Activated CD8-positive, alpha-beta T cell treated with anti-CD3 and anti-CD28 coated beads for 36 hours (primary cell): ENCODE results near the gene SMIM30. TPM values are rescaled to one million over a fixed set of nuclear protein-coding genes. Genes with fewer than 3 reads are reported as not detected.

Experiments used
- ATAC-seq: fragments of 200-7000 bp; cut with Tn5 transposase; one replicate; pipeline ENCODE4 v1.10.0; 2021; ENCODE audit warnings: mild to moderate bottlenecking, moderate library complexity
- CTCF ChIA-PET: fragments of 350-600 bp; sonication (Branson Sonifier 250); formaldehyde crosslinking; loops from one replicate; lab custom pipeline; 2021; ENCODE audit warnings: antibody characterized with exemption; lab: Charles Lee
- POLR2A ChIA-PET: fragments of 350-600 bp; sonication (Branson Sonifier 250); formaldehyde crosslinking; loops from one replicate; lab custom pipeline; 2021; ENCODE audit warnings: antibody characterized with exemption; lab: Charles Lee
- DNase-seq: peaks from one replicate; pipeline ENCODE4 v3.0.0-alpha.2; 2020
- H3K27ac Mint-ChIP-seq: one replicate; pipeline ENCODE4 v1.8.0; 2021; ENCODE audit warnings: mild to moderate bottlenecking, mixed read lengths
- H3K27me3 Mint-ChIP-seq: one replicate; pipeline ENCODE4 v1.8.0; 2021; ENCODE audit warnings: mixed read lengths
- H3K36me3 Mint-ChIP-seq: one replicate; pipeline ENCODE4 v1.8.0; 2021; ENCODE audit warnings: low read depth, mixed read lengths
- H3K4me1 Mint-ChIP-seq: one replicate; pipeline ENCODE4 v1.8.0; 2021; ENCODE audit warnings: low read depth, mixed read lengths
- H3K4me3 Mint-ChIP-seq: one replicate; pipeline ENCODE4 v1.8.0; 2021; ENCODE audit warnings: mild to moderate bottlenecking, moderate library complexity, mixed read lengths
- H3K9me3 Mint-ChIP-seq: one replicate; pipeline ENCODE4 v1.8.0; 2021; ENCODE audit warnings: mixed read lengths
- CTCF ChIP-seq: fragments of 200-600 bp; IDR thresholded peaks from one replicate; pipeline ENCODE4 v1.8.0; 2022; ENCODE audit warnings: antibody characterized with exemption, mild to moderate bottlenecking
- intact Hi-C: fragments of 100-400 bp; cut with micrococcal nuclease; formaldehyde crosslinking; loops from one replicate; pipeline ENCODE4 v1.10.0; 2022
- total RNA-seq, 2 experiments: library from RNA; stranded (reverse); gene quantifications; one replicate each; pipeline ENCODE4 v1.2.3, GENCODE V29; 2021

The SMIM30 gene
- total RNA-seq, 2 experiments from 2014 or later: 49.3 to 49.8 TPM

GRCh38 chr7:113094517-113095249 is 23.7 kb downstream of the SMIM30 start:
- Mint-ChIP-seq H3K4me1 (no peaks in the 10 kb centered on the region), H3K27ac (no peak overlapping the region), H3K9me3 (no peaks in the 10 kb centered on the region), H3K4me3 (no peak overlapping the region), H3K36me3 (no peaks in the 10 kb centered on the region), H3K27me3 (peaks cover 20% of the 10 kb centered on the region)
- intact Hi-C loops: no loop called here
- DNase-seq (no peak), ATAC-seq (no peak)
- ChIA-PET CTCF (no interaction called here), POLR2A (no interaction called here)
- no peak for TF ChIP-seq CTCF

- no peaks in the 10 kb centered on the region for H3K4me1 Mint-ChIP-seq
- ATAC-seq: no peak
- CTCF ChIA-PET: no interaction called here
- H3K36me3 Mint-ChIP-seq: no peaks in the 10 kb centered on the region
- intact Hi-C loops: no loop called here
- H3K27ac Mint-ChIP-seq: no peak overlapping the region
- H3K9me3 Mint-ChIP-seq: no peaks in the 10 kb centered on the region
- no peak overlapping the region for H3K4me3 Mint-ChIP-seq
- TF ChIP-seq CTCF: no peak
- POLR2A ChIA-PET: no interaction called here
- DNase-seq: no peak
- H3K27me3 Mint-ChIP-seq: peaks cover 21% of the 10 kb centered on the region
Measured at GRCh38 chr7:113093561-113093960, 24.8 kb downstream of the SMIM30 start.

GRCh38 chr7:113092762-113093161 is 25.6 kb downstream of the SMIM30 start:
- Mint-ChIP-seq H3K27ac (no peak overlapping the region), H3K9me3 (no peaks in the 10 kb centered on the region), H3K4me3 (no peak overlapping the region), H3K4me1 (no peaks in the 10 kb centered on the region), H3K36me3 (no peaks in the 10 kb centered on the region), H3K27me3 (peaks cover 25% of the 10 kb centered on the region)
- intact Hi-C loops: no loop called here
- ChIA-PET POLR2A (no interaction called here), CTCF (no interaction called here)
- no peak for TF ChIP-seq CTCF
- no peak for ATAC-seq
- DNase-seq: no peak

- CTCF ChIA-PET: no interaction called here
Measured at GRCh38 chr7:113087071-113087998, 31.0 kb downstream of the SMIM30 start.

More at GRCh38 chr7:113087071-113087998, 31.0 kb downstream of the SMIM30 start:
- POLR2A ChIA-PET: interaction anchor here (0.6 kb wide), 1 partner anchor 9 kb away, joined by 3 read pairs; no protein-coding TSS in a partner anchor
- intact Hi-C loops: no loop called here
- Mint-ChIP-seq H3K27ac (no peak overlapping the region), H3K4me1 (peaks cover 6% of the 10 kb centered on the region), H3K9me3 (no peaks in the 10 kb centered on the region), H3K36me3 (no peaks in the 10 kb centered on the region), H3K27me3 (peaks cover 45% of the 10 kb centered on the region), H3K4me3 (no peak overlapping the region)
- TF ChIP-seq CTCF: no peak
- no peak for ATAC-seq
- DNase-seq: no peak
